CD8-positive, alpha-beta memory T cell (primary cell): Measurements from ENCODE around the gene COG7. TPM values are rescaled to one million over a fixed set of nuclear protein-coding genes. Genes with fewer than 3 reads are reported as not detected.
"Not testable (repeated sequence)": the region's sequence is repeated elsewhere in the genome, so short reads cannot be mapped to it uniquely, and the experiment has no call there.

Source experiments
- CTCF ChIA-PET: fragments of 350-600 bp; sonication (Branson Sonifier 250); formaldehyde crosslinking; loops from one replicate; lab custom pipeline; 2021; ENCODE audit warnings: antibody characterized with exemption; lab: Charles Lee
- POLR2A ChIA-PET: fragments of 350-600 bp; sonication (Branson Sonifier 250); formaldehyde crosslinking; loops from one replicate; lab custom pipeline; 2021; ENCODE audit warnings: antibody characterized with exemption; lab: Charles Lee
- DNase-seq, 5 donors: peaks; one replicate each; pipeline versions ENCODE4 v3.0.0 to v3.0.0-alpha.2; 2020 to 2022; ENCODE audit warnings: mixed read lengths in 1 of 5
- H3K27ac ChIP-seq: one replicate; pipeline ENCODE4 v1.7.0; 2013; ENCODE audit warnings: low read depth, mild to moderate bottlenecking, low read length, moderate library complexity
- H3K27me3 ChIP-seq: 2 replicates; pipeline ENCODE4 v1.7.0; 2013; ENCODE audit warnings: low read length, mild to moderate bottlenecking; ENCODE audit not compliant: insufficient read depth, poor library complexity, severe bottlenecking
- H3K36me3 ChIP-seq: 2 replicates; pipeline ENCODE4 v1.7.0; 2013; ENCODE audit warnings: mild to moderate bottlenecking, low read length, moderate library complexity; ENCODE audit not compliant: insufficient read depth
- H3K4me1 ChIP-seq: 2 replicates; pipeline ENCODE4 v1.7.0; 2013; ENCODE audit warnings: mild to moderate bottlenecking, low read length, moderate library complexity; ENCODE audit not compliant: insufficient read depth
- H3K4me3 ChIP-seq: 2 replicates; pipeline ENCODE4 v1.7.0; 2013; ENCODE audit warnings: mild to moderate bottlenecking, low read length
- H3K9me3 ChIP-seq: 2 replicates; pipeline ENCODE4 v1.7.0; 2013; ENCODE audit warnings: mild to moderate bottlenecking, low read length
- H3K27ac Mint-ChIP-seq, 8 donors: one replicate each; pipeline ENCODE4 v1.8.0; 2020 to 2021; ENCODE audit warnings: mixed read lengths in 8 of 8, mild to moderate bottlenecking in 6 of 8, inconsistent platforms in 3 of 8, moderate library complexity in 3 of 8
- H3K27me3 Mint-ChIP-seq, 2 donors: one replicate each; pipeline ENCODE4 v1.8.0; 2020 to 2021; ENCODE audit warnings: mixed read lengths in 2 of 2, mild to moderate bottlenecking in 1 of 2, moderate library complexity in 1 of 2
- H3K36me3 Mint-ChIP-seq, 3 donors: one replicate each; pipeline ENCODE4 v1.8.0; 2020 to 2021; ENCODE audit warnings: mixed read lengths in 3 of 3, inconsistent platforms in 1 of 3, mild to moderate bottlenecking in 1 of 3
- H3K4me1 Mint-ChIP-seq, 3 donors: one replicate each; pipeline ENCODE4 v1.8.0; 2020 to 2021; ENCODE audit warnings: mixed read lengths in 3 of 3, inconsistent platforms in 1 of 3, mild to moderate bottlenecking in 1 of 3
- H3K4me3 Mint-ChIP-seq, 7 donors: one replicate each; pipeline ENCODE4 v1.8.0; 2020 to 2021; ENCODE audit warnings: mixed read lengths in 7 of 7, mild to moderate bottlenecking in 6 of 7, moderate library complexity in 4 of 7, inconsistent platforms in 2 of 7
- H3K9me3 Mint-ChIP-seq, 5 donors: one replicate each; pipeline ENCODE4 v1.8.0; 2020 to 2022; ENCODE audit warnings: mixed read lengths in 5 of 5, mild to moderate bottlenecking in 3 of 5, moderate library complexity in 2 of 5, inconsistent platforms in 1 of 5
- polyA plus RNA-seq: library from polyadenylated mRNA; unstranded; fragments of 300-500 nt; fragmentation: Illumina TruSeq; gene quantifications from one replicate; pipeline ENCODE4 v1.2.3, GENCODE V29; 2021
- total RNA-seq, 2 experiments: library from RNA; stranded (reverse); gene quantifications; one replicate each; pipeline ENCODE4 v1.2.3, GENCODE V29; 2021

Gene COG7
- total and polyA plus RNA-seq, 3 experiments from 2014 or later, result 13.9 to 17.9 (median 15.8) TPM

- CTCF ChIA-PET, result interaction anchor here (0.8 to 2.6 kb wide), 4 partner anchors 17 to 55 kb away, joined by 3 to 15 read pairs (median 3); no protein-coding TSS in a partner anchor
- POLR2A ChIA-PET, result interaction anchor here (0.6 to 0.7 kb wide), 2 partner anchors 12 to 144 kb away, joined by 3 read pairs; partner anchors contain the start of gene NDUFAB1
- H3K9me3 Mint-ChIP-seq, result peaks cover 0 to 3% (median 0%) of the 10 kb centered on the region in 5 donors
Measured at GRCh38 chr16:23452221-23452571, 793 bp downstream of the COG7 start.

DNA sequence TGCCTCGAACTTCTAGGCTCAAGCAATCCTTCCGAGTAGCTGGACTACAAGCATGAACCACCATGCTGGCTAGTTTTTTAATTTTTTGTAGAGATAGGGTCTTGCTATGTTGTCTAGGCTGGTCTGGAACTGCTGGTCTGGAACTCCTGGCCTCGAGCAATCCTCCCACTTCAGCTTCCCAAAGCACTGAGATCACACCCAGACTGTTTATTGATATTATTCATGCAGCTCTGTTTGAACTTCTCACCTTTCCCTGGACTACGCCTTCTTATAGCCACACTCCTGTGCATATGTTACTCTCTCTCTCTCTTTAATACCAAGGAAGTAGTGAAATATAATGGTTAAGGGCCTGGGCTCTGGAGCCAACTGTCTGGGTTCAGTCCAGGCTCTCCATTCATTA is 4.6 kb downstream of the COG7 start:
- H3K27me3 Mint-ChIP-seq, result peaks cover 0 to 4% of the 10 kb centered on the region in 2 donors
- Histone ChIP-seq H3K27me3 (no peaks in the 10 kb centered on the region), H3K4me3 (no peak overlapping the region), H3K27ac (no peak overlapping the region), H3K36me3 (no peaks in the 10 kb centered on the region), H3K9me3 (no peaks in the 10 kb centered on the region), H3K4me1 (peaks cover 21% of the 10 kb centered on the region)
- peaks cover 37 to 50% (median 40%) of the 10 kb centered on the region in 3 donors for H3K4me1 Mint-ChIP-seq
- CTCF ChIA-PET, result no interaction called here
- H3K9me3 Mint-ChIP-seq, result no peaks in the 10 kb centered on the region
- POLR2A ChIA-PET, result no interaction called here
- no peak for DNase-seq
- peak overlapping the region in 3 of 8 donors; percentile 4 to 51 (median 44) for H3K27ac Mint-ChIP-seq
- H3K4me3 Mint-ChIP-seq, result peak overlapping the region in 1 of 7 donors; percentile 59
- H3K36me3 Mint-ChIP-seq, result peaks cover 0 to 38% (median 5%) of the 10 kb centered on the region in 3 donors

More at GRCh38 chr16:23452221-23452571, 793 bp downstream of the COG7 start:
- Mint-ChIP-seq H3K4me1 (peaks cover 38 to 48% (median 40%) of the 10 kb centered on the region in 3 donors), H3K27ac (peak overlapping the region; percentile 80 to 96 (median 89)), H3K4me3 (peak overlapping the region; percentile 94 to 99 (median 96)), H3K27me3 (peaks cover 0 to 6% of the 10 kb centered on the region in 2 donors), H3K36me3 (peaks cover 0 to 10% (median 0%) of the 10 kb centered on the region in 3 donors)
- Histone ChIP-seq H3K27me3 (no peaks in the 10 kb centered on the region), H3K4me1 (peaks cover 21% of the 10 kb centered on the region), H3K36me3 (no peaks in the 10 kb centered on the region), H3K4me3 (peak overlapping the region; percentile 98), H3K9me3 (no peaks in the 10 kb centered on the region), H3K27ac (peak overlapping the region; percentile 86)
- DNase-seq, result no peak

DNA sequence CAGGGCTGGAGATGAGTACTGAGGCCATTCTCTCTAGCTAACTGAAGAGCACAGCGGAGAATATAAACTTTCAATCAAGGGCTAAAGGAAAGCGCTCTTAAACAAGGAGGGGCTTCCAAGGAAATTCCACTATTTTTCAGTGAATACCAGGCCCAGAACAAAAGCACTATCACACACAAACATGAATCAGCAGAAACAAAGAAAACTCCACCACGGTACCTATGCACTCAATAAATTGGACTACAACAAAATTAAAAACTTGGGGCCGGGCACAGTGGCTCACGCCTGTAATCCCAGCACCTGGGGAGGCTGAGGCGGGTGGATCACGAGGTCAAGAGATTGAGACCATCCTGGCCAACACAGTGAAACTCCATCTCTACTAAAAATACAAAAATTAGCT is 15.4 kb downstream of the COG7 start:
- Mint-ChIP-seq H3K36me3 (peaks cover 4 to 73% (median 20%) of the 10 kb centered on the region in 3 donors), H3K4me1 (peaks cover 3 to 14% (median 10%) of the 10 kb centered on the region in 3 donors)
- CTCF ChIA-PET, result interaction anchor here (0.7 kb wide), 1 partner anchor 25 kb away, joined by 3 read pairs; no protein-coding TSS in a partner anchor
- POLR2A ChIA-PET, H3K27me3 ChIP-seq, H3K9me3 Mint-ChIP-seq, H3K9me3 ChIP-seq, H3K4me3 ChIP-seq, DNase-seq, H3K4me3 Mint-ChIP-seq, H3K27me3 Mint-ChIP-seq, H3K4me1 ChIP-seq, H3K27ac ChIP-seq, H3K27ac Mint-ChIP-seq: not testable (repeated sequence)
- H3K36me3 ChIP-seq, result peaks cover 32% of the 10 kb centered on the region

- no peaks in the 10 kb centered on the region for H3K27me3 Mint-ChIP-seq
- no peak overlapping the region for H3K4me3 Mint-ChIP-seq
- H3K4me1 Mint-ChIP-seq, result peaks cover 3 to 14% (median 10%) of the 10 kb centered on the region in 3 donors
- DNase-seq, result no peak
- no peaks in the 10 kb centered on the region for H3K9me3 Mint-ChIP-seq
- Histone ChIP-seq H3K4me3 (no peak overlapping the region), H3K9me3 (no peaks in the 10 kb centered on the region), H3K27me3 (no peaks in the 10 kb centered on the region), H3K27ac (no peak overlapping the region), H3K36me3 (peaks cover 28% of the 10 kb centered on the region), H3K4me1 (no peaks in the 10 kb centered on the region)
- H3K27ac Mint-ChIP-seq, result peak overlapping the region in 1 of 8 donors; percentile 10
- ChIA-PET POLR2A (no interaction called here), CTCF (interaction anchor here (0.7 to 1.6 kb wide), 3 partner anchors 25 to 1068 kb away, joined by 3 to 4 read pairs (median 3); no protein-coding TSS in a partner anchor)
- peaks cover 4 to 74% (median 19%) of the 10 kb centered on the region in 3 donors for H3K36me3 Mint-ChIP-seq
Measured at GRCh38 chr16:23436951-23437350, 16.0 kb downstream of the COG7 start.

DNA sequence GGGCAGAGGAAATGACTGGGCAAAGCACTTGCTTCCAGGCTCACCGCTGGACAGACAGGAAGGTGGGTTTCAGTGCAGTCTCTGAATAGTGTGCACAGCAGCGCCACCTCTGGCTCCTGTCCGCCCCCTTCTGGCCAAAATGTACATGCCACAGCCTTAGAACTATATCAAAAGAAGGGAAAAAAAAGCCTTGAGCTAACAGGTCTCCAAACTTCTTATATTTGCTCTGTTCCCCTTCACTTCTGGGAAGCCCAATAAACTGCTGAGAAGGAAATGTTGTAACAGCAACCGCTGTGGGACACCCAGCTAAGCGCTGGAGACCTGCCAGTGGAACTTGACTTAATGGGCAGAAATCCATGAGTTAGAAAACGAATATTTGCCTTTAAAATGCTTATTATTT is 17.5 kb downstream of the COG7 start:
- ChIA-PET CTCF (interaction anchor here (0.6 to 2.8 kb wide), 24 partner anchors 9 to 1069 kb away, joined by 3 to 17 read pairs (median 4); partner anchors contain the start of genes COG7 and NDUFAB1), POLR2A (no interaction called here)
- no peaks in the 10 kb centered on the region for H3K9me3 ChIP-seq
- H3K27ac ChIP-seq, result no peak overlapping the region
- H3K4me1 ChIP-seq, result no peaks in the 10 kb centered on the region
- H3K27me3 ChIP-seq, result no peaks in the 10 kb centered on the region
- H3K4me3 Mint-ChIP-seq, result no peak overlapping the region
- peak overlapping the region in 2 of 8 donors; percentile 6 to 78 for H3K27ac Mint-ChIP-seq
- DNase-seq, result peak; percentile 40 to 67 (median 45)
- H3K4me3 ChIP-seq, result no peak overlapping the region
- H3K36me3 ChIP-seq, result peaks cover 20% of the 10 kb centered on the region
- H3K9me3 Mint-ChIP-seq, result no peaks in the 10 kb centered on the region
- peaks cover 3 to 10% (median 10%) of the 10 kb centered on the region in 3 donors for H3K4me1 Mint-ChIP-seq
- peaks cover 0 to 69% (median 18%) of the 10 kb centered on the region in 3 donors for H3K36me3 Mint-ChIP-seq
- no peaks in the 10 kb centered on the region for H3K27me3 Mint-ChIP-seq

DNA sequence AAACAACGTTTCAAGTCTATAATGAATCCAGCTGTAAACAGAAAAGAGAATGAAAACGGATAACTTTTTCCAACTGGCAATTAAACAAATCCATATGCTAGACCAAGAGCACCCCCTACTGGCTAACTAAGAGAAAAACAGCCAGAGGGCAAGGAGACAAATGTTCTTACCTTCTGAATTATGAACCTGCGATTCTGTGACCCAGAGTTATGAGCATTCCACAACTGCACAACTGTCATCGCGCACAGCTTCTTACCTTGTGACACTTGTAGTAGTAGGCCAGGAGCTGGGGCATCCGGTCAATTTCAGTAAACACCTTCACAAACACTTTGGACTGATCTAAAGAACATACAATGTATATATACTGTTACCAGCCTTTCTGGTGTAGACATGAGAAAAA is 18.6 kb downstream of the COG7 start:
- Mint-ChIP-seq H3K4me3 (no peak overlapping the region), H3K4me1 (peaks cover 3 to 10% (median 10%) of the 10 kb centered on the region in 3 donors), H3K27ac (peak overlapping the region in 2 of 8 donors; percentile 17 to 33), H3K27me3 (no peaks in the 10 kb centered on the region), H3K36me3 (peaks cover 0 to 68% (median 20%) of the 10 kb centered on the region in 3 donors), H3K9me3 (no peaks in the 10 kb centered on the region)
- Histone ChIP-seq H3K27me3 (no peaks in the 10 kb centered on the region), H3K27ac (no peak overlapping the region), H3K9me3 (no peaks in the 10 kb centered on the region), H3K4me1 (no peaks in the 10 kb centered on the region), H3K36me3 (peaks cover 16% of the 10 kb centered on the region), H3K4me3 (no peak overlapping the region)
- DNase-seq, result peak in 2 of 5 donors; percentile 47 to 52
- POLR2A ChIA-PET, result no interaction called here
- CTCF ChIA-PET, result interaction anchor here (0.9 to 2.8 kb wide), 15 partner anchors 9 to 253 kb away, joined by 3 to 17 read pairs (median 4); partner anchors contain the start of genes COG7, NDUFAB1 and SCNN1G

- no peak for DNase-seq
- H3K36me3 ChIP-seq, result peaks cover 10% of the 10 kb centered on the region
- Mint-ChIP-seq H3K4me3 (no peak overlapping the region), H3K36me3 (peaks cover 0 to 66% (median 17%) of the 10 kb centered on the region in 3 donors), H3K27me3 (no peaks in the 10 kb centered on the region), H3K4me1 (peaks cover 3 to 10% (median 10%) of the 10 kb centered on the region in 3 donors), H3K27ac (no peak overlapping the region), H3K9me3 (no peaks in the 10 kb centered on the region)
- no peak overlapping the region for H3K27ac ChIP-seq
- no peaks in the 10 kb centered on the region for H3K9me3 ChIP-seq
- H3K4me3 ChIP-seq, result no peak overlapping the region
- ChIA-PET POLR2A (no interaction called here), CTCF (interaction anchor here (0.8 to 2.8 kb wide), 8 partner anchors 8 to 251 kb away, joined by 3 to 17 read pairs (median 4); partner anchors contain the start of gene SCNN1G)
- H3K4me1 ChIP-seq, result no peaks in the 10 kb centered on the region
- no peaks in the 10 kb centered on the region for H3K27me3 ChIP-seq
Measured at GRCh38 chr16:23433261-23433920, 19.6 kb downstream of the COG7 start.
